ENCODE data around the gene PODXL2.

DNA sequence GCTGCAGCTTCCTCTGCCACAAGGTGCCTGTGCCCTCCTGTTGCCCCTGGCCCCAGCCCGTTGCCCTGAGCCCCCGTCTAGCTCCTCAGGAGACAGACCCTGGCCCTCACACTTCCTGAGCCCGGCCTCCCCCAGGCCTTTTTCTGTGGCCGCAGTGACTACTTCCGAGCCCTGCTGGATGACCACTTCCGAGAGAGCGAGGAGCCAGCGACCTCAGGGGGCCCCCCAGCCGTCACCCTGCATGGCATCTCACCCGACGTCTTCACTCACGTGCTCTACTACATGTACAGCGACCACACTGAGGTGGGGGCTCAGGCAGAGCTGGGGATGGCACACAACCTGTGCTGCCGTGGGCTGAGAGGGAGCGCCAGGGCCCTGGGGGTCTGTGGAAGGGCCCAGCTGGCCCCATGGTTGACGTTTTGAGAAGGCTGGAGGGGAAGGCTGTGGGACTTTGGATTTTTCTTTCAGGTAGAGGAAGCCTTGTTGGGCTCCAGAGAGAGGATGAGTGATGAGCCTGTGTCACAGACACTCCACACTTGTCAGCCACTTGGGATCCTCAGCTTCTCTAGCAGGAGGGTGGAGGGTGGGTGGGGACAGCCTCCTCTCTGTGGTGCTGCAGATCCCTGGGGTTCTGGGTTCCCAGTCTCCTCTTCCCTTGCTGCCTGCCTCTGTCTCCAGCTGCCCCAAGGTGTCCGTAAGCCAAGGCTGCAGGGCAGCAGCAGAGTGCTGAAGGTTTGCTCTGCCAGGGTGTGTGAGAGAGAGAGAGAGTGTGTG, 48.7 kb downstream of the PODXL2 start:
- TF ChIP-seq, protein P1, sequence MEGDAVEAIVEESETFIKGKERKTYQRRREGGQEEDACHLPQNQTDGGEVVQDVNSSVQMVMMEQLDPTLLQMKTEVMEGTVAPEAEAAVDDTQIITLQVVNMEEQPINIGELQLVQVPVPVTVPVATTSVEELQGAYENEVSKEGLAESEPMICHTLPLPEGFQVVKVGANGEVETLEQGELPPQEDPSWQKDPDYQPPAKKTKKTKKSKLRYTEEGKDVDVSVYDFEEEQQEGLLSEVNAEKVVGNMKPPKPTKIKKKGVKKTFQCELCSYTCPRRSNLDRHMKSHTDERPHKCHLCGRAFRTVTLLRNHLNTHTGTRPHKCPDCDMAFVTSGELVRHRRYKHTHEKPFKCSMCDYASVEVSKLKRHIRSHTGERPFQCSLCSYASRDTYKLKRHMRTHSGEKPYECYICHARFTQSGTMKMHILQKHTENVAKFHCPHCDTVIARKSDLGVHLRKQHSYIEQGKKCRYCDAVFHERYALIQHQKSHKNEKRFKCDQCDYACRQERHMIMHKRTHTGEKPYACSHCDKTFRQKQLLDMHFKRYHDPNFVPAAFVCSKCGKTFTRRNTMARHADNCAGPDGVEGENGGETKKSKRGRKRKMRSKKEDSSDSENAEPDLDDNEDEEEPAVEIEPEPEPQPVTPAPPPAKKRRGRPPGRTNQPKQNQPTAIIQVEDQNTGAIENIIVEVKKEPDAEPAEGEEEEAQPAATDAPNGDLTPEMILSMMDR (IDR thresholded peaks at IDR 0.05; ENCODE audit: borderline replicate concordance, extremely low read depth, low read length, poor library complexity, severe bottlenecking): no peak
- no peak for TF ChIP-seq EZH2 (IDR thresholded peaks at IDR 0.05; ENCODE audit: borderline replicate concordance, low read depth, low read length, severe bottlenecking)

Measured in DND-41 (cell line).